ENCODE measurements around the gene RITA1. TPM values are rescaled to one million over a fixed set of nuclear protein-coding genes. Genes with fewer than 3 reads are reported as not detected.

The RITA1 gene
- total RNA-seq, 1 experiment from 2014 or later, result 71.6 TPM

DNA sequence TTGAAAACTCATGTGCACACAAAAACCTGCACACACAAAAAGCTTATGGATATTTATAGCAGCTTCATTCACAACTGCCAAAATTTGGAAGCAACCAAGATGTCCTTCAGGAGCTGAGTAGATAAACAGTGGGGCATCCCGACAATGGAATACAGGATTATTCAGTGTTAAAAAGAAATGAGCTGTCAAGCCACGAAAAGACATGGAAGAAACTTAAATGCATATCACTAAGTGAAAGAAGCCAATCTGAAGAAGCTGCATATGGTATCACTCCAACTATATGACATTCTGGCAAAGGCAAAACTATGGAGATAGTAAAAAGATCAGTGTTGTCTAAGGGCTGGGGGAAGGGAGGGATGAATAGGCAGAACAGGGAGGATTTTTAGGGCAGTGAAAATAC lies 30.5 kb downstream of the RITA1 start:
- Histone ChIP-seq H3F3A (ENCODE audit: low read length, unreplicated experiment) (peaks cover 5% of the 10 kb centered on the region), H3K9me2 (replicated peaks; ENCODE audit: low read length) (no peaks in the 10 kb centered on the region), H3K79me2 (ENCODE audit: low read length) (no peaks in the 10 kb centered on the region), H3K4me1 (ENCODE audit: insufficient read depth, low read length) (peaks cover 23% of the 10 kb centered on the region), H2AFZ (ENCODE audit: low read length) (no peak overlapping the region), H3K27ac (ENCODE audit: low read length) (no peak overlapping the region), H3K4me3 (ENCODE audit: low read length) (no peak overlapping the region), H3K36me3 (ENCODE audit: low read depth, low read length) (no peaks in the 10 kb centered on the region), H3K9me3 (ENCODE audit: low read length) (no peaks in the 10 kb centered on the region), H3K9ac (ENCODE audit: low read length) (no peak overlapping the region), H3K27me3 (ENCODE audit: low read length) (no peaks in the 10 kb centered on the region), H3K4me2 (ENCODE audit: low read length) (no peak overlapping the region), H4K20me1 (ENCODE audit: low read length) (no peaks in the 10 kb centered on the region)
- no TSS peak for BruUV-seq (replicated peaks)
- ATAC-seq (no peak), DNase-seq (no peak)
- TF ChIP-seq EZH2 (IDR thresholded peaks at IDR 0.05; ENCODE audit: low read length, unreplicated experiment) (no peak), EZH2phosphoT487 (IDR thresholded peaks at IDR 0.05; ENCODE audit: borderline replicate concordance, low read length) (no peak)
- TF ChIP-seq, protein P1, sequence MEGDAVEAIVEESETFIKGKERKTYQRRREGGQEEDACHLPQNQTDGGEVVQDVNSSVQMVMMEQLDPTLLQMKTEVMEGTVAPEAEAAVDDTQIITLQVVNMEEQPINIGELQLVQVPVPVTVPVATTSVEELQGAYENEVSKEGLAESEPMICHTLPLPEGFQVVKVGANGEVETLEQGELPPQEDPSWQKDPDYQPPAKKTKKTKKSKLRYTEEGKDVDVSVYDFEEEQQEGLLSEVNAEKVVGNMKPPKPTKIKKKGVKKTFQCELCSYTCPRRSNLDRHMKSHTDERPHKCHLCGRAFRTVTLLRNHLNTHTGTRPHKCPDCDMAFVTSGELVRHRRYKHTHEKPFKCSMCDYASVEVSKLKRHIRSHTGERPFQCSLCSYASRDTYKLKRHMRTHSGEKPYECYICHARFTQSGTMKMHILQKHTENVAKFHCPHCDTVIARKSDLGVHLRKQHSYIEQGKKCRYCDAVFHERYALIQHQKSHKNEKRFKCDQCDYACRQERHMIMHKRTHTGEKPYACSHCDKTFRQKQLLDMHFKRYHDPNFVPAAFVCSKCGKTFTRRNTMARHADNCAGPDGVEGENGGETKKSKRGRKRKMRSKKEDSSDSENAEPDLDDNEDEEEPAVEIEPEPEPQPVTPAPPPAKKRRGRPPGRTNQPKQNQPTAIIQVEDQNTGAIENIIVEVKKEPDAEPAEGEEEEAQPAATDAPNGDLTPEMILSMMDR (conservative IDR thresholded peaks at IDR 0.05; ENCODE audit: low read depth, low read length), result no peak
- intact Hi-C loops (cut with micrococcal nuclease), result no loop called here
- CTCF ChIA-PET, result no interaction called here
- POLR2A ChIA-PET (ENCODE audit: unreplicated experiment), result no interaction called here

DNA sequence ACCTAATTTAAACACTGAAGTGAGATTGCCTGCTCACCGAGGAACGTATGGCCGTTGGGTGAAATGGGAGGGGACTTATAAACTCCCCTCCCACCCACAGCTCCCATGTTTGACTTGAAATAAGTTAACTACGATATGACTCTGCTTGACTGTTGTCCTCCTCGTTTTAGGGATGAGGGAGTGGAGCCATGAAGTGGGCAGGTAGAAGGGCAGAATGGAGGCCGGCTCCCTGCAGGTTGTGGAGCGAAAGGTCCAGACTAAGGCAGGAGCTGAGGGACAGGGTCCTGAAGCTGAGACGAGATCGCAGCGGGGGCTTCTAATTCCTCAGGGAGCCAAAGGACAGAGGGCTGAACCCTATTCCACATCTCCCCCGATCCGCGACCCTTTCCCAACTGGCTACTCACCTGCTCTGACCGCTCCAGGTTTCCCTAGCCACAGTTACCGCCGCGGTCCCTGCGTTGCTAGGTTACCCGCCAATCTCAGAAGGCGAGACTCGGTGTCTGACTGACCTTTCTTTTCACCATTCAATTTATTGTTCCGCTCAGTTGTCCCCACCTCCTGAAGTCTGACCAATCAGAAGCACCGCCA lies 35.2 kb downstream of the RITA1 start:
- peak overlapping the region; percentile 56; the same call in 1 of the 2 replicates for H3K9ac ChIP-seq (ENCODE audit: low read length)
- ChIA-PET POLR2A (ENCODE audit: unreplicated experiment) (interaction anchor here (0.6 to 1.7 kb wide), 3 partner anchors 15 to 25 kb away, joined by 4 to 20 read pairs (median 10); no protein-coding TSS in a partner anchor), CTCF (no interaction called here)
- H3K9me2 ChIP-seq (replicated peaks; ENCODE audit: low read length), result no peaks in the 10 kb centered on the region
- peak overlapping the region; percentile 85 for H3K4me2 ChIP-seq (ENCODE audit: low read length)
- H3K27ac ChIP-seq (ENCODE audit: low read length), result no peak overlapping the region
- H3K4me1 ChIP-seq (ENCODE audit: insufficient read depth, low read length), result peaks cover 27% of the 10 kb centered on the region
- H3K27me3 ChIP-seq (ENCODE audit: low read length), result no peaks in the 10 kb centered on the region
- H3K9me3 ChIP-seq (ENCODE audit: low read length), result no peaks in the 10 kb centered on the region
- ATAC-seq (peak; percentile 0; the same call in 1 of the 2 replicates), DNase-seq (peak; percentile 30)
- BruUV-seq (replicated peaks), result TSS peak; percentile 73
- intact Hi-C loops (cut with micrococcal nuclease), result loop anchor here (1.0 kb wide), 1 partner anchor 21 kb away; no protein-coding TSS in a partner anchor
- H4K20me1 ChIP-seq (ENCODE audit: low read length), result no peaks in the 10 kb centered on the region
- H3K79me2 ChIP-seq (ENCODE audit: low read length), result peaks cover 18% of the 10 kb centered on the region
- peak overlapping the region; percentile 76 for H3K4me3 ChIP-seq (ENCODE audit: low read length)
- TF ChIP-seq EZH2phosphoT487 (IDR thresholded peaks at IDR 0.05; ENCODE audit: borderline replicate concordance, low read length) (no peak), EZH2 (IDR thresholded peaks at IDR 0.05; ENCODE audit: low read length, unreplicated experiment) (no peak)
- TF ChIP-seq, protein P1 (conservative IDR thresholded peaks at IDR 0.05; ENCODE audit: low read depth, low read length), result no peak
- peaks cover 4% of the 10 kb centered on the region for H3F3A ChIP-seq (ENCODE audit: low read length, unreplicated experiment)
- no peaks in the 10 kb centered on the region for H3K36me3 ChIP-seq (ENCODE audit: low read depth, low read length)
- peak overlapping the region; percentile 80 for H2AFZ ChIP-seq (ENCODE audit: low read length)

Data from PC-3 (cell line).